GM12865 (cell line): ENCODE data around the gene CYTH4.

Experiments
- DNase-seq: peaks from one replicate; pipeline ENCODE4 v3.0.0; 2010; ENCODE audit warnings: low read depth
- H3K4me3 ChIP-seq: 2 replicates; pipeline ENCODE4 v1.5.1; 2011; ENCODE audit warnings: mild to moderate bottlenecking, low read depth, low read length, control low read depth
- CTCF ChIP-seq: IDR thresholded peaks from 2 replicates; pipeline ENCODE4 v1.5.1; 2011; ENCODE audit warnings: low read length, control low read depth, low read depth, inconsistent platforms; ENCODE audit not compliant: insufficient read depth; ENCODE audit errors: missing control alignments

Gene CYTH4

GRCh38 chr22:37274380-37274862, 7.9 kb upstream of the CYTH4 start:
- no peak overlapping the region for H3K4me3 ChIP-seq
- DNase-seq, result peak; percentile 62

GRCh38 chr22:37275134-37275533, 7.2 kb upstream of the CYTH4 start:
- no peak overlapping the region for H3K4me3 ChIP-seq
- TF ChIP-seq CTCF, result no peak
- DNase-seq, result no peak

More at GRCh38 chr22:37274380-37274862, 7.9 kb upstream of the CYTH4 start:
- no peak for TF ChIP-seq CTCF

GRCh38 chr22:37275622-37276021, 6.7 kb upstream of the CYTH4 start:
- DNase-seq, result no peak
- H3K4me3 ChIP-seq, result no peak overlapping the region
- TF ChIP-seq CTCF, result no peak

GRCh38 chr22:37276776-37277175, 5.5 kb upstream of the CYTH4 start:
- no peak for DNase-seq
- no peak overlapping the region for H3K4me3 ChIP-seq
- no peak for TF ChIP-seq CTCF

- no peak overlapping the region for H3K4me3 ChIP-seq
- TF ChIP-seq CTCF, result no peak
- DNase-seq, result no peak
These were observed 4.9 kb upstream of the CYTH4 start for GRCh38 chr22:37277384-37277783.

- no peak for TF ChIP-seq CTCF
- no peak overlapping the region for H3K4me3 ChIP-seq
- DNase-seq, result no peak
These were observed 4.0 kb upstream of the CYTH4 start for GRCh38 chr22:37278261-37278660.

- no peak for TF ChIP-seq CTCF
- no peak for DNase-seq
These were observed 2.8 kb upstream of the CYTH4 start for GRCh38 chr22:37279331-37280181.

More at GRCh38 chr22:37279331-37280181, 2.8 kb upstream of the CYTH4 start:
- no peak overlapping the region for H3K4me3 ChIP-seq
